ENCODE measurements around the gene NDUFB2. TPM values are rescaled to one million over a fixed set of nuclear protein-coding genes. Genes with fewer than 3 reads are reported as not detected.

The NDUFB2 gene
- total and polyA plus RNA-seq, 2 donors (not counting 1 experiment from before 2014, with no cell fraction given), result 67.9 to 171 TPM

GRCh38 chr7:140650367-140650766 lies 46.1 kb upstream of the NDUFB2 start:
- Histone ChIP-seq H3K4me3 (ENCODE audit: control extremely low read depth in 1 of 5, extremely low read depth in 1 of 5, insufficient read depth in 1 of 5, low read depth in 2 of 5, low read length in 4 of 5) (no peak overlapping the region), H3K9me3 (ENCODE audit: control extremely low read depth in 1 of 3, control insufficient read depth in 2 of 3, insufficient read depth in 1 of 3, low read length in 2 of 3) (no peaks in the 10 kb centered on the region), H3K4me1 (ENCODE audit: control insufficient read depth in 2 of 2, insufficient read depth in 2 of 2, low read length in 2 of 2) (peaks cover 11 to 12% of the 10 kb centered on the region in 2 donors), H3K79me2 (ENCODE audit: control insufficient read depth, insufficient read depth, low read length) (no peaks in the 10 kb centered on the region), H3K36me3 (replicated peaks in 1 of 2; ENCODE audit: control extremely low read depth in 1 of 2, control insufficient read depth in 1 of 2, extremely low read depth in 1 of 2, insufficient read depth in 2 of 2, low read length in 1 of 2) (no peaks in the 10 kb centered on the region), H3K27me3 (replicated peaks in 1 of 4; ENCODE audit: control extremely low read depth in 1 of 4, control insufficient read depth in 3 of 4, insufficient read depth in 4 of 4, low read length in 3 of 4) (no peaks in the 10 kb centered on the region), H4K20me1 (ENCODE audit: control insufficient read depth, insufficient read depth, low read length, poor library complexity, severe bottlenecking) (no peaks in the 10 kb centered on the region), H2AFZ (ENCODE audit: insufficient read depth, low read depth, low read length, poor library complexity, severe bottlenecking) (no peak overlapping the region), H3K9ac (ENCODE audit: low read length) (no peak overlapping the region), H3K27ac (ENCODE audit: low read length in 2 of 2) (no peak overlapping the region), H3K4me2 (replicated peaks; ENCODE audit: low read depth, low read length, poor library complexity, severe bottlenecking) (no peak overlapping the region)
- ATAC-seq (ENCODE audit: low read depth), result no peak
- ChIA-PET CTCF (interaction anchor here (0.7 to 1.9 kb wide), 4 partner anchors 32 to 133 kb away, joined by 3 to 9 read pairs (median 4); no protein-coding TSS in a partner anchor), POLR2A (no interaction called here)
- Mint-ChIP-seq H3K27ac (no peak overlapping the region), H3K4me3 (no peak overlapping the region), H3K9me3 (ENCODE audit: insufficient read depth) (no peaks in the 10 kb centered on the region), H3K27me3 (peaks cover 2% of the 10 kb centered on the region), H3K4me1 (peaks cover 13% of the 10 kb centered on the region)
- 68% methylated on average over 6 of the region's 12 CpGs for WGBS (ENCODE audit: insufficient coverage)
- intact Hi-C loops (cut with micrococcal nuclease), result no loop called here
- TF ChIP-seq CTCF (IDR thresholded peaks at IDR 0.05), result no peak
- no peak for TF ChIP-seq EZH2 (IDR thresholded peaks at IDR 0.05; ENCODE audit: borderline replicate concordance, insufficient read depth, low read depth, low read length, poor library complexity, severe bottlenecking)
- DNase-seq, result no peak

DNA sequence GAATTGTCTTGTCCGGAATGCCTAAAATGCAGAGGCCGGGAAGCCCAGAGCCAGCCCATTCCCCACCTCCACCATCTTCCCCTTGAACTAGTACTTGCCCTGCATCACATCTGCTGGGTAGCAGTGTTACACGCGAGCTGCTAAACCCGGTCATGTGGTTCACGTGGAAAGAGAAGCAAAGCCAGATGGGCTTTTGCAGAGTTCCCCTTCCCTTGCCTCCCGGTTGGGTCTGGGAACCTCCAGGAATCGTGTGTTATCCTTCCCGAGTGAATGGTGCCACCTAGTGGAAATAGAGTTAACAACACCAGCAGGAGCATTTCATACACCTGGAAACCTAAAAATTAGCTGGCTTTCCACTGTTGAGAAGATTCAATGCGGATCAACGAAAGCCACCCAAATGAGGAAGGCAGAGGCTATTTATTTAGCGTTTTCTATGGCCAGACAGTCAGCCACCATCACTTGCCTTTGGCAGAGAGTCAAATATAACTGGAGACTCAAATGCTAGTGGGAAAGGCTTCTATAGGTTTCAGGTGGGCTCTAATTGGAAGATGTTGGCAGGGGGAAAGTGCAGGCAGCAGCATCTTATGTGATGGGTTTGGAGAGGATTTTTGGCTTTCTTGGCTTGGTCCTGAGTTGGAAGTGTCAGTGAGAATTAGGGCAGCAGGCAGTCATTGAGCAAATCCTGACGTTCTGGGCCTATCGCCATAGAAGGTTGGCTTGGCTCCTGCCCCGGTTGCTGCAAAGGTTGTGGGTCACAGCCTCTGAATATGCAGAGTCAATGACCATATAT lies 43.0 kb upstream of the NDUFB2 start:
- peaks cover 22% of the 10 kb centered on the region for H3K4me1 Mint-ChIP-seq
- peaks cover 2% of the 10 kb centered on the region for H3K27me3 Mint-ChIP-seq
- no peaks in the 10 kb centered on the region for H4K20me1 ChIP-seq (ENCODE audit: control insufficient read depth, insufficient read depth, low read length, poor library complexity, severe bottlenecking)
- peak overlapping the region; percentile 42 for H3K4me3 Mint-ChIP-seq
- CTCF ChIA-PET, result interaction anchor here (0.6 to 3.2 kb wide), 20 partner anchors 10 to 248 kb away, joined by 3 to 70 read pairs (median 4); partner anchors contain the start of gene ADCK2
- TF ChIP-seq EZH2 (IDR thresholded peaks at IDR 0.05; ENCODE audit: borderline replicate concordance, insufficient read depth, low read depth, low read length, poor library complexity, severe bottlenecking) (no peak), CTCF (IDR thresholded peaks at IDR 0.05) (peak; percentile 91)
- DNase-seq (peak; percentile 72), ATAC-seq (ENCODE audit: low read depth) (peak; percentile 46)
- H3K36me3 ChIP-seq (replicated peaks in 1 of 2; ENCODE audit: control extremely low read depth in 1 of 2, control insufficient read depth in 1 of 2, extremely low read depth in 1 of 2, insufficient read depth in 2 of 2, low read length in 1 of 2), result no peaks in the 10 kb centered on the region
- H3K27ac Mint-ChIP-seq, result peak overlapping the region; percentile 8
- peaks cover 15 to 19% of the 10 kb centered on the region in 2 donors for H3K4me1 ChIP-seq (ENCODE audit: control insufficient read depth in 2 of 2, insufficient read depth in 2 of 2, low read length in 2 of 2)
- H3K4me2 ChIP-seq (replicated peaks; ENCODE audit: low read depth, low read length, poor library complexity, severe bottlenecking), result peak overlapping the region; percentile 43
- no peak overlapping the region for H3K4me3 ChIP-seq (ENCODE audit: control extremely low read depth in 1 of 5, extremely low read depth in 1 of 5, insufficient read depth in 1 of 5, low read depth in 2 of 5, low read length in 4 of 5)
- intact Hi-C loops (cut with micrococcal nuclease), result loop anchor here (1.0 kb wide), 2 partner anchors 135 to 178 kb away; no protein-coding TSS in a partner anchor
- no peaks in the 10 kb centered on the region for H3K9me3 Mint-ChIP-seq (ENCODE audit: insufficient read depth)
- POLR2A ChIA-PET, result interaction anchor here (1.0 kb wide), 1 partner anchor 177 kb away, joined by 9 read pairs; no protein-coding TSS in a partner anchor
- no peak overlapping the region for H3K27ac ChIP-seq (ENCODE audit: low read length in 2 of 2)
- H3K9me3 ChIP-seq (ENCODE audit: control extremely low read depth in 1 of 3, control insufficient read depth in 2 of 3, insufficient read depth in 1 of 3, low read length in 2 of 3), result no peaks in the 10 kb centered on the region
- H3K27me3 ChIP-seq (replicated peaks in 1 of 4; ENCODE audit: control extremely low read depth in 1 of 4, control insufficient read depth in 3 of 4, insufficient read depth in 4 of 4, low read length in 3 of 4), result no peaks in the 10 kb centered on the region
- no peak overlapping the region for H3K9ac ChIP-seq (ENCODE audit: low read length)
- H3K79me2 ChIP-seq (ENCODE audit: control insufficient read depth, insufficient read depth, low read length), result no peaks in the 10 kb centered on the region
- peak overlapping the region; percentile 21 for H2AFZ ChIP-seq (ENCODE audit: insufficient read depth, low read depth, low read length, poor library complexity, severe bottlenecking)
- WGBS (ENCODE audit: insufficient coverage), result 63% methylated on average over 8 of the region's 15 CpGs
